Stomach (tissue), 4 donors: ENCODE results near the gene ABCA5.

Experiments used
- POLR2A ChIP-seq, 4 donors: fragments of 450-650 bp; IDR thresholded peaks; one replicate each; pipeline ENCODE4 v1.6.1; 2016; ENCODE audit warnings: antibody characterized with exemption in 4 of 4, control low read depth in 2 of 4, mild to moderate bottlenecking in 1 of 4, moderate library complexity in 1 of 4
- TF ChIP-seq, protein P1 (sequence below), 7 experiments: fragments of 450-650 bp in 4 of 7; fragments of 200-600 bp in 3 of 7; sonication (generic) in 3 of 7; IDR thresholded peaks; one replicate each; pipeline ENCODE4 v1.5.1; 2016 to 2019; ENCODE audit warnings: antibody characterized with exemption in 7 of 7, control low read depth in 2 of 7, mild to moderate bottlenecking in 1 of 7

GRCh38 chr17:69336996-69337395 lies 10.1 kb upstream of the ABCA5 start:
- TF ChIP-seq, protein P1, sequence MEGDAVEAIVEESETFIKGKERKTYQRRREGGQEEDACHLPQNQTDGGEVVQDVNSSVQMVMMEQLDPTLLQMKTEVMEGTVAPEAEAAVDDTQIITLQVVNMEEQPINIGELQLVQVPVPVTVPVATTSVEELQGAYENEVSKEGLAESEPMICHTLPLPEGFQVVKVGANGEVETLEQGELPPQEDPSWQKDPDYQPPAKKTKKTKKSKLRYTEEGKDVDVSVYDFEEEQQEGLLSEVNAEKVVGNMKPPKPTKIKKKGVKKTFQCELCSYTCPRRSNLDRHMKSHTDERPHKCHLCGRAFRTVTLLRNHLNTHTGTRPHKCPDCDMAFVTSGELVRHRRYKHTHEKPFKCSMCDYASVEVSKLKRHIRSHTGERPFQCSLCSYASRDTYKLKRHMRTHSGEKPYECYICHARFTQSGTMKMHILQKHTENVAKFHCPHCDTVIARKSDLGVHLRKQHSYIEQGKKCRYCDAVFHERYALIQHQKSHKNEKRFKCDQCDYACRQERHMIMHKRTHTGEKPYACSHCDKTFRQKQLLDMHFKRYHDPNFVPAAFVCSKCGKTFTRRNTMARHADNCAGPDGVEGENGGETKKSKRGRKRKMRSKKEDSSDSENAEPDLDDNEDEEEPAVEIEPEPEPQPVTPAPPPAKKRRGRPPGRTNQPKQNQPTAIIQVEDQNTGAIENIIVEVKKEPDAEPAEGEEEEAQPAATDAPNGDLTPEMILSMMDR (IDR thresholded peaks at IDR 0.05): no peak
- no peak for TF ChIP-seq POLR2A (IDR thresholded peaks at IDR 0.05)
